HG02973 (cell line): ENCODE measurements around the gene RFESD.

Source experiments
- ATAC-seq: cut with Tn5 transposase; IDR thresholded peaks from one replicate; pipeline ENCODE4 v1.9.1; 2021; ENCODE audit warnings: moderate library complexity; ENCODE audit not compliant: unreplicated experiment

Gene RFESD

DNA sequence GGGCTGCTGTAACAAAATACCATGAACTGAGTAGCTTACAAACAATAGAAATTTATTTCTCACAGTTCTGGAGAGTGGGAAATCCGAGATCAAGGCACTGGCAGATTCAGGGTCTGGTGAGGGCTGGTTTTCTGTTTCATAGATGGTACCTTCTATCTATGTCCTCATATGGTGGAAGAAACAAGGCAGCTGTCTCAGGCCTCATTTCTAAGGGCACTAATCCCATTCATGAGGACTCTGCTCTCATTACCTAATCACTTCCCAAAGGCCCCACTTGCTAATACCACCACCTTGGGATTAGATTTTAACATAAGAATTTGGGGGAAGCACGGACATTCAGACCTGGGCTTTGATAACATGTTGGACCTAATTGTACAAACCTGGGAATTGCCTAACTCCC, 13.5 kb downstream of the RFESD start:
- ATAC-seq: no peak

DNA sequence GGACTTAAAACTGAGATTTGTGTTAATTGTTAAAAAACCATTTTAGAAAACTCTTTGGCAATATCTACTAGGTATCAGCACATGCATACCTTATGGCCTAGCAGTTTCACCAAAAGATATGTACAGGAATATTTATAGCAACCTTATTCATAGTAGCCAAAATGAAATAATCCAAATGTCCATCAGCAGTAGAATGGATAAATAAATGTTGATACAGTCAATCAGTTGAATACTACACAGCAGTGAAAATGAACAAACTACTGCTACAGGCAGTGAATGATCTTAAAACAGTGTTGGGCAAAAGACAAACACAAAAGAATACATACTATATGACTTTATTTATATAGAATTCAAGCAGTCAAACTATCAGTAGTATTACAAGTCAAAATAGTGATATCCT, 16.4 kb downstream of the RFESD start:
- no peak for ATAC-seq

DNA sequence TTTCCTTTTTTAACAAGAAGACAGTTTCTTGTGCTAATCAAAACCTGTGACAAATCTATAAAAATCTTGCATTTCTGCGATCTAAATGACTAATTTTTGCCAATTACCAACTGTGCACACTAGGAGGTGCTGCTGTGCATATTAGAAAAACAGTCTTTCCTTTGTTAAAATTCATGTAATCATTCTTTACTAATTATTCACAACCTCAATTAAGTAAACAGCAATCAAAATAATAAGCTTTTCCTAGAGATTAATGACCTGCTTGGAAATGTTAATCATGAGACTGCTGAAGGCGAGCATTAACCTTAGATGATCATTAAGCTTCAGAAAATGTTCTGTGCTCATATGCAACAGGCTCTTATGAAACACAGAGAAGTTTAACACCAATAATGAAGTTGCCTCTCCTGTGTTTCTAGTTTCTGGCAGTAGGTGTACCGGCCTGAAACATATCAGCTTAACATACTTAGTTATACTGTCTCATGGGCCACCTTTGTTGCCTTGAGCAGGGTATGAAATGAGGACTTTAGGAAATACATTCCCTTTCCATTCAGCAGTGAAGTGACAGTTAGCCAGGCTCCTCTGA, 17.7 kb downstream of the RFESD start:
- ATAC-seq: no peak

DNA sequence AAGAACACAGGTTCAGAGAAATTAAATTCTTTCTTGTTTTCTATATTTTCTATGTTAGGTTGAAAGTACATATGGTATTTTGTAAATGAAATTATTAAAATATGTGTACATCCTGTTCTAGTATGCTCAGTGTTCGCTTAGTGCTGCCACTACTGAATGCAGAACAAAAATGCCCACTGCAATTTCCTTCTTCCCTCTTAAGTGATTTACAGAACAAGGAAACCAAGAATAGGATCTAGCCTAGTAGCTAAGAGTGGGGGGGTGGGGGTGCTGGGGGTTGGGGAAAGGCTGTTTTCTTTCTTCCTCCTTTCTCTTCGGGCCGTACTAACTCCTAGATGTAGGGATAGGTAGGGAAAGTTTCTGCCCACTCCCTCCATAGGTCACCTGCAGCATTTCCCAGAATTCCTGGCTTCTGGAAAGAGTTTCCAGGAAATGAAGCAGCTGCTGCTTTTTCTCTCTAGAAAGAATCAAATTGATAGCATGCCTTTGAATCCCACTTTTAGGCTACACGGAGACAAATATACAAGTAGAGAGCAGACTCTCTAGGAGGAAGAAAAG, 20.6 kb downstream of the RFESD start:
- no peak for ATAC-seq

- no peak for ATAC-seq
Observed at GRCh38 chr5:95667678-95668077, 21.1 kb downstream of the RFESD start.

GRCh38 chr5:95668216-95668615, 21.6 kb downstream of the RFESD start:
- no peak for ATAC-seq

DNA sequence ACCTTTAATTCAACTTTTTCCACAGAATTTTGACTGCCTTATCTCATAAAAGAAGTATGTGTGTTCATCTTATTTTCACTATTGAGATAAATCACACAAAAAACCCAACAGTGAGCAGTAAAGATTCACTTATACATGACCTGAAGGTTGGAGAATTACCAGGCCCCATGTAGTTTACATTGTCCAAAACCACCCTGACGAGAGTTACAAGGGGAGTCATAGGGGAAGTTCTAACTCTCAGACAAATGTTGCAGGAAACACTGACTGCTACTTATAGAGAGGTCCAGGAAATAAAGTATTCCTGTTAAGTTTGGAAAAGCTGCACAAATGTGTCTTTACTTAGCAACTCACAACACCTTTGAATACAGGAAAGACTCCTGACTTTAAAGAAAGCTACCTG, 22.2 kb downstream of the RFESD start:
- ATAC-seq: no peak

DNA sequence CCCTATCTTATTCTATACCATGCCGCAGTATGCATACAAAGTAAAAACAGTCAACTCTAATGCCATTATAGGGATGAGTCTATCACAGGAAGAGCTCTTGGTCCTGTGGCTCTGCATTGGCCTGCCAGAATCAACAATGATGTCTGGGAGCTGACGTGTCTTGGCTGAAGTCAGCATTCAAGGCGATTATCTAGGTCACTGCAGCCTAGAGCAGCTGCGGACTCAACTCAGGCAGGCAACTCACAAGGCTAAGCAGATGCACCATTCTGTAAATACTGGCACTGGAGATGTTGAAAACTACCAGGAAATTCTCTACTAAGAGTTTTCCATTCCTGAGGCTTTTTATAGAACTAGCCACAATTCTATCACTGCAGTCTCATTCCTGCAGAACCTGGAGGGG, 23.0 kb downstream of the RFESD start:
- no peak for ATAC-seq

- no peak for ATAC-seq
Observed at GRCh38 chr5:95669985-95670384, 23.4 kb downstream of the RFESD start.

DNA sequence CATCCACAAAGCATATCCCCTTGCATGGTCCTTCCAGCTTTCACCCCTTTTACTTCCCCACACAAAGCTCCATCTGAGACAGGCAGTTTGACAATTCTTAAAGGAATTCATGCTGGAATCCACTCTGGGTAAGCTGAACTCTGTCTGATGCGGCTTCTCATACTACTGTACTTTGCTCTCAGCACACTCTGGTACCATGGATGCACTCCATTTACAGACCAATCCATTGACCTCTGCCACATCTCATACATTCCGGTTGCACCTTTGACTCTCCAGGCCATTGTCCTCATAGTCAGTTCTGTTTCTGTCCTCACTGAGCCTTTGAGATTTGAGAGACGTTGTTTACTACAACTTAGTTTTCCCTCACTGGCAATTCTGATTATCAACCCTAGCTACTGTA, 24.0 kb downstream of the RFESD start:
- ATAC-seq: no peak

DNA sequence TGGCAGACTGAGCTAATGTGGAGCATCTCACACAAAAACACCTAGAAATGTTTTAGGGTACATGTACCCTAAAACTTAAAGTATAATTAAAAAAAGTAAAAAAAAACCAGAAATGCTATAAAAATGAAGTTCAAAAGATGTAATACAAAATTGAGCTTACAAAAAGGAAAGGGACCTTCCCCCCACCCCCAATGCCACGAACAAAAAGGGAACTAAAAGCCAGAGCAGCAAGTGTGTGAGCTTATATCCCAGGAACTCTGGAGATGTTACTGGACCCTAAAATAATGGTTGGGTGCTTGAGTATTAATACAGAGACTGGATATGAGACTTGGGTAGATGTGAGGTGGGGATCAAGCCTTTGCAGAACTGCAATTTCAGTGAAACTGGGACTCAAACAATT, 25.2 kb downstream of the RFESD start:
- no peak for ATAC-seq

DNA sequence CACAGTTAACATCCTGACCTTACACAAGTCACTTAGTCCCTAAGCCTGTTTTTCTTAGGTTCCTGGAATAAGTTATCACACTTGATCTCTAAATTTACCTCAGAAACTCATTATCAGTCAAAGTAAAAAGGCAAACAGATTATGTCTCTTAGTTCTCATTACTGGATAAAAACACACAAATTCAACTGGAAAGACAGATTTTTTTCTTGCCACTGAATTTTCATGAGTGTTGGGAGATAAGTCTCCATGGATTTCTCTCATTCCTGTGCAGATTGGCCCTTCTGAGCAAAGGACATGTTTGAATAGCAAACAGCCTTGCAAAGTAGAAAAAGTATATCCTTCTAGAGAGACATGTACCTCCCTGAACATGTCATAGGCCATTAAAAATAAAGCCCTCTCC, 26.1 kb downstream of the RFESD start:
- no peak for ATAC-seq

- ATAC-seq: no peak
Observed at GRCh38 chr5:95673081-95673480, 26.5 kb downstream of the RFESD start.

- ATAC-seq: no peak
Observed at GRCh38 chr5:95682891-95683290, 36.3 kb downstream of the RFESD start, which contains the start of gene SPATA9. Gene SPATA9, minus strand, starts transcription at chr5:95682991. Its CDS starts 137 bp downstream, at chr5:95682854.

GRCh38 chr5:95684361-95684760, 37.8 kb downstream of the RFESD start:
- ATAC-seq: no peak

GRCh38 chr5:95686651-95687050, 40.1 kb downstream of the RFESD start:
- ATAC-seq: no peak

- no peak for ATAC-seq
Observed at GRCh38 chr5:95689680-95690079, 43.1 kb downstream of the RFESD start.

DNA sequence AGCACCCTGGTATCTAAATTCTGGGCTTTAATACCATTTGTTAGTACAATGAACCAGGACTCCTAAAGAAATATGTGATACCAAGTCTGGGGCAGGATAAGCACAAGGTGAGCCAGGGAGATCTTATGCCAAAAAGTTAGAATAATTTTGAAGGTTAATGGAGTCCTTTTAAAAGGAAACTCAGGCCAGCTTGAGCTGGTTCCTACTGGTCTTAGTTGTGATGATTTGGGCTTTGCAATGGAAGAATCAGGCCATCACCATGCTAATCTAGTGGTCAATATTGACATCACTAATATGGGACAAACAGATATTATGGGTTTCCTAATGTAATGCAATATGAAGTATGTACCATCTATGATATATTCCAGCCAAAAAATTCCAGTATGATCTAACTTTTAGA, 43.8 kb downstream of the RFESD start:
- ATAC-seq: no peak

DNA sequence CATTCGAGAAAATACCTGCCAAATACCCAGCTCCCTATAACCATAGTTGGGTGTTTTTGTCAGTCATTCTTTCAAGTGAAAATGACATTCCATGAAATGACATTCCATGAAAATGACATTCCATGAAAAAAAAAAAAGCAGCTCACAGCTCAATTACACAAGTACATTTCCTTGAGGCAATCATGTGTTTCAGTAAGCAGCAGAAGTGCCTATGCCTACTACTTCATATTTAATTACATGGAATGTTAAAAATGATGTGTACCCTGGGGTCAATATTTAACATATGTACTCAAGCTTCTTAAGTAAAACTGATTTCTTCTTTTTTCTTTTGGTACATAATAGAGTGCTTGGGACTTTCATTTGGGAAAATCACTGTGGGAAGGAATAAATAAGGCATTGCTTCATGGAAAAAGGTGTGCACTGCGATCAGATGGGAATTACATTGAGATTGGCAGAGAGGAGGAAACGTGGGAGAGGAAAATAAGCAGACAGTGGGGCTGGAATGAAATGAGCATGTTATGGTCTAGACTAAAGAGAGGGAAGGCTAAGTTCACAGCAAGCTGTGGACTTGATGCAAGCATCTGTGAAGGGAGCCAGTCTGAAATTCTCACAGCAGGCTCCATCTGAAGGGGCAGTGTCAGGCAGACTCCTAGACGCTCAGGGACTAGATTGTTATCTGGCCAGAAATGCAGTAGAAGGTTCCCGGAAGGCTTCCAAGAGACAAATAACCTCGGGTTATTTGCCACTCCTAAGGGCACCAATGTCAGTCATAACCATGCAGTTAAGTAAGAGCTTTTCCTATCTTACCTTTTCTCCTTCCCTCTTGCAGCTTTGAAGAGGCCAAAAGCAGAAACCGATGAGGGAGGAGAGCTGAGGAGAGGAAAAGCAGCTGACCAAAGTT, 51.5 kb downstream of the RFESD start:
- ATAC-seq: no peak

- no peak for ATAC-seq
Observed at GRCh38 chr5:95699337-95699736, 52.8 kb downstream of the RFESD start.

DNA sequence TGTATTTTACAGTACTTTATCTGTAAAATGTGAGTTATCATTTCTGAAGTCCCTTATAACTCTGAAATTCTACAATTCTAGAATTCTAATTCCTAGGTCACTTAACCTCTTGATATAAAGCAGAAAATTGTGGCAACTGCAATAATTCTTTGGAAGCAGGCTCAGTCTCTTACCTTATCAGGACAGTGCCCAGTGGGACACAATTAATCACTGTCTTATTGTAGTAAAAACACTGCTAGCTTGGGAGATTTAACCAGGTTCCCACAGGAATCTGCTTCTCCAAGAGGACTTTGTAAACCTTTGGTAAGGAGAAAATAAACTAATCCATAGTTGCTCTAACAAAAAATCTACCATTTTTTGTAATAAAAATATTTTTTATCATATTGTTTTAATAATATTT, 54.5 kb downstream of the RFESD start:
- ATAC-seq: no peak

- no peak for ATAC-seq
Observed at GRCh38 chr5:95704150-95704549, 57.6 kb downstream of the RFESD start.
